GM12873 (cell line): ENCODE results near the gene PI4KA.

Experiments used
- CTCF ChIP-seq: IDR thresholded peaks from 2 replicates; pipeline ENCODE4 v1.5.1; 2012; ENCODE audit warnings: low read depth, mild to moderate bottlenecking, moderate library complexity, low read length, control low read depth; ENCODE audit not compliant: insufficient read depth; ENCODE audit errors: missing control alignments

Gene PI4KA

GRCh38 chr22:20798218-20798617 lies 60.4 kb downstream of the PI4KA start:
- no peak for TF ChIP-seq CTCF

GRCh38 chr22:20796731-20797130 lies 61.9 kb downstream of the PI4KA start:
- TF ChIP-seq CTCF, result no peak

- TF ChIP-seq CTCF, result no peak
Observed at GRCh38 chr22:20794650-20795413, 63.8 kb downstream of the PI4KA start.

GRCh38 chr22:20793748-20794649 lies 64.6 kb downstream of the PI4KA start:
- no peak for TF ChIP-seq CTCF

- TF ChIP-seq CTCF, result no peak
Observed at GRCh38 chr22:20792966-20793728, 65.5 kb downstream of the PI4KA start.

GRCh38 chr22:20792221-20792965 lies 66.2 kb downstream of the PI4KA start:
- no peak for TF ChIP-seq CTCF
